Measurements from ENCODE around the gene SLC25A5.

The SLC25A5 gene

GRCh38 chrX:119507206-119507605, 39.0 kb downstream of the SLC25A5 start:
- no peak for DNase-seq

- peak in 1 of 2 donors; percentile 3 for DNase-seq
Observed at GRCh38 chrX:119512146-119512800, 44.0 kb downstream of the SLC25A5 start.

- peak; percentile 10 to 59 for DNase-seq
Observed at GRCh38 chrX:119516157-119516702, 48.0 kb downstream of the SLC25A5 start.

GRCh38 chrX:119518371-119518770, 50.1 kb downstream of the SLC25A5 start:
- DNase-seq = no peak

All from hippocampal formation (tissue), 2 donors.